HG02678 (cell line): ENCODE measurements around the gene RAB33B.

Source experiments
- ATAC-seq: cut with Tn5 transposase; IDR thresholded peaks from one replicate; pipeline ENCODE4 v1.9.1; 2021; ENCODE audit warnings: mild to moderate bottlenecking, moderate library complexity; ENCODE audit not compliant: unreplicated experiment

RAB33B gene

DNA sequence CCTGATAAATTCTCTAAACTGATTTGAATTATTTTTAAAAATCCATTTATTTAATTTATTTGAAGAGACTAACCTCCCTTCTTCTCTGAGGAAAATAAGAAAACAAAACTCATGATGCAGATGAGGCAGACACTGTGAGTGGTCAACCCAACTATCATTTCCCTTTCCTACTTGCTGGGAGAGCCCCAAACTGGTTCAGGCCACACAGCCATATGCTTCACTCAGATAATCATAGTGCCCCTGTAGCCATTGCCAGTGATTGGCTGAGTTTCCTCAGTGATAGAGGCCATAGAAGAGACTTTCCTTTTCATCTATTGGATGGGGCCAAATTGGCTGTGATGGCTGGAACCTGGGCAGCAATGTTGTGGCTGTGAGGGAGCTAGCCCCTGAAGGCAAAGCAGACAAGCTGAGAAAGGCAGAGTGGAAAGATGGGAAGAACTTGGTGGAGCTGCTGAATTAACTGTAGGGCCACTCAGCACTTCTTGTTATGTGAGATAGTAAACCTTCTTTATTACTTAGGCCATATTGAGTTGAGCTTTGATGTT lies 49.8 kb downstream of the RAB33B start:
- no peak for ATAC-seq

DNA sequence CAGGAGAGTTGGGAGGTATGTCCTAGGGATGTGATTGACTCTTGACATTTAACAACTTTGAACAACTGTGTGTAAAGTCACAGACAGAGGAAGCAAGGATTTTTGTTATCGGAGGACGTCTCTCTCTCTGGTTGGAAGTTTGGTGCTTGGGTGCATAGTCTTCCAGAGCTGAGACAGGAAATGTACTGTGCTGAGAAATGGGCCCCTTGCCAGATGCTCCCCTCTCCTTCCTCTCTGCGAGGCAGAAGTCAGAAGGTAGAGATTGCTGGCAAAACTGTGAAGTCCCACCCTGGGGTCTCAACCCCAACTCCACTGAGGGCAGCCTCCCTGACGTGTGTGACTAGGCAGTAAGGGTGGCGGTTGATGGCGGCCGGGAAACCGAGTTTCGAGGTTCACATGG lies 52.9 kb downstream of the RAB33B start:
- ATAC-seq: no peak

DNA sequence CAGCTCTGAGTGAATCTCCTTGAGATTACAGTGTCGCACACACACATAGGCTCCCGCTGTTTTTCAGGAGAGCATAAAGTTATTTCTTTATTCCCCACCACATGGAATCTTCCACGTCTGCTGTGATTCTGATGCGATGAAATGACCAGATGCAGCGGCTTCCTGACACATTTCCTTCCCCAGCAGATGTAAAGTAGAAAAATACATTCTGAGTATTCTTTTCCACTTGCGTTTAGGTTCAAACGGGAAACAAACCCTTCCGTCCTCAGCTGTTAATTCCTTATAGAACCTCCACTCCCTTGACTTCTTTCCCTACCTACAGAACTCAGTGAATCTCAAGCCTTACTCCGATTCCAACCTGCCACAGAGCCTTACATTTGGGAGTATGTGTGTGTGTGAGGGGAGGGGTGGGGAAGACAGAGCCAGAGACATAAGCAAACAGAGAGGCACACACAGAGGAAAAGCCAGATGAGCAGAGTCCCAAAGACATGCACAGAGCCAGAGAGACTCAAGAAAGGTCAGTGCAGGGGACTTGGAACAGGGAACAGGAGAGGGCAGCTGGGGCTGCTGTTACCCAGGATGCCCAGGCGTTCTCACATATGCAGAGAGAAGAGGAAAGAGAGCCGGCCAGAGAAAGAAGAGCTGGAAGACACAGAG lies 54.8 kb downstream of the RAB33B start:
- no peak for ATAC-seq

DNA sequence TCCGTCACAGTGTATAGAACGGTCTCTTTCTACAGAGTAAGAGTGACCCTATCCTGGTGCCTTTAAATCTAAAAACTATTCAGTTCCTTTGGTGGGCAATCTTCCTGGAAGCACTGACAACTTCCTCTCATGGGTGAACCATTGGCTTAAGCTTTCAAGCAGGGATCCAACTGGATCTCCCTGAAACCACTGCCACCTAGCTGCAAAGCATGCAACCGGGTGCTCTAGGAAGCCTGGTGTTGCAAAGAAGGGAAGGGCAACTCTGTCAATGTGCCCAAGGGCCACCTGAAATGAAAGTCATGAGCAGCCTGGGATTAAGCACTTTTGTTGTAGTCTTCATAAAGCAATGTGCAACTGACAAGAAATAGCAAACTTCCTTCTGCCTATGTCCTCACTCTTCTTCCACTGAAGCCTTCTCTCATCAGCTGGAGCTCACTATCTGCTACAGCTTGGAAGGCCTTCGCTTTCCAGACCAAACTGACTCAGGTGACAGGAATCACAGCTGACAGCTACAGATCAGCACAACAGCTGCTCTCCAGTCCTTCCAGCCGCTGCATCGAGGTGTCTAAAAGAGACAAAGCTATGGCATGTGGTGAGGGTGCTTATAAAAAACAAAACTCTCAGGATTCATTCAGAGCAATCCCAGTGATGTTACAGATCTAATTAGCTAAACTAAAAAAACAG lies 55.9 kb downstream of the RAB33B start:
- no peak for ATAC-seq

DNA sequence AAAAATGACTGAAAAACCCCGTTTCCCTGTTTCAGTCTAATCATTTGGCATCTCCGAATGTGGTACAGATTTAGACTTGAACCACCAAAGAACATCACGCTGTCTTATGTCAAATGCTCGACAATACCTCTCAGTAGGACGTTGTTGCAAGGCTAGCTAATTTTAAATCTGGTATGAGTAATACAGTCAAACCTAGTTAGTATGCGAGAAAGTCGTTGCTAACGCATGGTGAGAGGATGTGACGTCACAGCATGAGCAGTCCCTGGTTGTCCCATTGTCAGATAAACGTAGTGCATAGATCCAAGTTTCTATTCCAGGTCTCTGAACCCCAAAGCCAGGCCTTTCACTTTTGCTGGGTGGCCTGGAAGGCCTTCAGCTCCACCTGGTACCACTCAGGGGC lies 57.4 kb downstream of the RAB33B start:
- ATAC-seq: no peak

DNA sequence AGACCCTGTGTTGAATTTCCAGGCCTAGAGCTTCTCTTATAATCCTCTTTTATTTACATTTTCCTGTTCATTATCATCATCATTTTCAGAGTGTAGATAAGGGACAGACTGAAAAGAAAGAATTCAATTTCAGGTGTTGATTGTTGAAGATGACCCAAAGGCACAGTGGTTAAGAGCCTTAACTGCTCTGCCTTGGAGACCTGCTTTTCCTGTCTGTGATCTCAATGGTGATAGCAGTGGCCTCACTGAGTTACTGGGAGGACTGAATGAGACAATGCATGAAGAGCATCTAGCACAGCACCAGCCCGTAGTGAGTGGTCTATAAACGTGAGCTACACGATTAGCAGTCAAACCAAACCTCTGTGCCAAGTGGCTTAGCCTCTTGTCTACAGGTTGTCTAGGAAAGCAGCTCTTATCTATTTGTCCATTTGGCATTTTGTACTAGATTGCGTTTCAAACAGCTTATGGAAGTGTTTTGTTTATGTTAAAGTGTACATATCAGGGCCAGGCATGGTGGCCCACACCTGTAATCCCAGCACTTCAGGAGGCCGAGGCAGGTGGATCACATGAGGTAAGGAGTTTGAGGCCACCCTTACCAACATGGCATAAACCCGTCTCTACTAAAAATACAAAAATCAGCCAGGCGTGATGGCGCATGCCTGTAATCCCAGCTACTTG lies 60.6 kb downstream of the RAB33B start:
- no peak for ATAC-seq

DNA sequence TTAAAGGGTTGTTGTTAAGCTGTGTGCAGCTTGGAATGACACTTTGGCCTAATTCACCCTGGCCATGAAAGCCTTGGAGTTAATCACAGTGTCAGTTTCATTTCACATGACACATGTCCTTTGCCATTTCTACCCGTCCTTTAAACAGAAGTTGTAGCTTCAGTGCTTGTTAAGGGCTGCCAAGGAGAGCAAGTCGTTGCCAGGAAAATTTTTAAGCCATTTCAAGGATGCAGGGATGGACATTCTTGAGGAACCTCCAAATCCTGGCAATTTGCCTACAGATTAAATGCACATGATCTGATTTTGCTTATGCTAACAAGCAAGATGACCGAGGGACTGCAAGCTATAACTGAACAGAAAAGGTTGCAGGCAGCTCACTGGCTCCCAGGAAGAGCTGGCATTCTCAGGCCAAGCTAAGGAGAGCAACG lies 61.6 kb downstream of the RAB33B start:
- ATAC-seq: no peak

DNA sequence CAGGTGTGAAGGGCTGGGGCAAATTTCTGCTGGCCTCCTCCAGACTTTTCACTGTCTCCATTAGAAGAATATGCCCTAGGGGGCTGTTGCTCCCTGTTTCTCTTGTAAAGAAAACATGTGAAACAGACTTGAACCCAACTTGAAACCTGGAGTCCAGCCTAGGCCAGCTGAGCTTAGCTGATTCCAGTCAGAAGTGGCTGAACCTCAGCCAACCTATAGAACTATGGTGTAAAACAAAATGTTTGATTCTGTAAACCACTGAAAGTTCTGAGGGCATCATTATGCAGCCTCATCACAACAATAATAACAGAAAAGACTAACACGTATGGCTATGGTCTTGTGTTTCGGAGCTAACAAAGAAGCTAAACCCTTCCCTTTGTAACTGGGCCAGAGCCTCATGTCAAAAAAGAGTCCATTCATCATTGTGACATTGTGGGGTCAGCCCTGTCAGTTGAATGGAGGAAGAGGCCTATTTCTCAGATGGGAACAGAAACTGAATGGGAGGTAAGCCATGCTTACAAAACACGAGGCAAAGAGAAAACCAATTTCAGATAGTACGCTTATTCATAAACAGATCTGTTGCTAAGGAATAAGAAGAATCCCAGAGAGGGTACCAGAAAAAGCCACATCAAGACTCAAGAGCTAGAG lies 68.0 kb downstream of the RAB33B start:
- ATAC-seq: peak; percentile 39

DNA sequence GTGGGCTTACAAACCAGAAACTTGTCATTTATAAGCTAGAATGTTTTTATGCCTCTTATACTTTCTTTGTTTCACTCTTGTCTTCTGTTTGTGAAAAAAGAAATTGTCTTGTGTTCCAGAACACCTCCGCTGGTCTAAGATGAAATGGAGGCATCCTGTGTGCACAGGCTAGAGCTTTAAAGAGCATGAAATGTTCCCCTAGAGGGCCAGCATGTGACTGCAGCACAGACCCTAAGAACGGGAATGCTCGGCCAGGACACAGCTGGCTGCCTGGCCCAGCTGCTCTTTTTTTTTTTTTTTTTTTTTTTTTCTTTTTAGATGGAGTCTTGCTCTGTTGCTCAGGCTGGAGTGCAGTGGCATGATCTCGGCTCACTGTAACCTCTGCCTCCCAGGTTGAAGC lies 68.5 kb downstream of the RAB33B start:
- peak; percentile 41 for ATAC-seq

DNA sequence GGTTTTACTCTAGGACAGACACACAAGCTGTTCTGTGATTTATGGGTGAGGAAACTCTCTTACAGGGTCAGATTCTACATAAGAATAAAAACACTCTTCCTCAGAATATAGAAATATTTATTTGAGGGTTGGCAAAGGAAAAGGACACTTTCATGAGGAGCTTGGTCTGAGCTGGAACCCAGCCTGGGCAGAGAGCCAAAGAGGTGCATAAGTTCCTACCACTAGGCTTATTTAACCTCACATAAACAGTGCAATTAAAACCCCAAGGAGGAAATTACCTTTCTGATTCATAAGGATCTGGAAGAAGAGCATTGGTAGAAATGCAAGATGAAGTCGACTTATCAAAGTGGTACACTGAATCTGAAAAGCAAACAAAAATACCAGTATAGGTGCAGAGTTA lies 69.2 kb downstream of the RAB33B start:
- ATAC-seq: no peak

DNA sequence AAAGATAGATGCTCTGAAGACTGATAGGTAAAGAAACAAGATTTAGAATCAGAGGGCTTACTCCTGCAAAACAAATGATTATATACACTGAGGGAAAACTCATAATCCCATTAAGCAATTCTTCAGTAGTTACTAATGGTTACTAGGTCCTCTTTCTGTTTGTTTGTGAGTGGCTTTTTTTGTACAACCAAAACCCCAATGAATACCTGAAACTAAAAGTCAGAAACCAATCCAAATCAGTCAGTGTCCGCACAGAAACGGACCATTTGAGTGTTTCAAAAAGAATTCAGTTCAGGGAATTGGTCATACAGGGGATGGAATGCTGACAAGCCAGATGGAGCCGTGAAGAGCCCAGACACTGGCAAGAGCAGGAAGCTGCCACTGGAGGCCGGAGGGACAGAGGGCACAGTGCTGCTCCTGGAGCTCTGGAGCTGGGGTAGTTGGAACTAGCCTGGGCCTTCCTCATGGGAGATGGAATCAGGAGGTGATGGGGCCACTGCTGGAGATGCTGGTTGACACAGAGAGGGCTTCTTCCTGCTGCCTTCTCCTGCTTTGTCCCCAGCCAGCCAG lies 70.2 kb downstream of the RAB33B start:
- ATAC-seq: no peak

DNA sequence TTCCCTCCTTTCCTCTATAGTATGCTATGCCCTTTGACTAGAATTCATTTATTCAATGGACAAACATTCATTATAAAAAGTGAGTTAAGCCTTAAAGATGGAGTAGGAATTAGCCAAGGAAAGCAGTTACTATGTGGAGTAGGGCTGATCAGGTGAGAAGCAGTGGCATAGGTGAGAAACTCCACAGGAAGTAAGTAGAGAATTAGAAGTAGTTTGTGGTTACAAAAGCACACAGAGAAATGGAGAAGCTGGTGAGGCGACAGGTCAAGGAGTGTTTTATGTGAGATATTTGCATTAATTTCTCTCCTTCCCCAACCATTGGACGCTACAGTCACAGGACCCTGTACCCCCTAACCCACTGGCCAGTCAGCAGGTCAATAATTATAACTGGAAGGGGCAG lies 71.5 kb downstream of the RAB33B start:
- ATAC-seq: no peak
